ENCODE results near the gene ATP6V1E1.

The ATP6V1E1 gene

DNA sequence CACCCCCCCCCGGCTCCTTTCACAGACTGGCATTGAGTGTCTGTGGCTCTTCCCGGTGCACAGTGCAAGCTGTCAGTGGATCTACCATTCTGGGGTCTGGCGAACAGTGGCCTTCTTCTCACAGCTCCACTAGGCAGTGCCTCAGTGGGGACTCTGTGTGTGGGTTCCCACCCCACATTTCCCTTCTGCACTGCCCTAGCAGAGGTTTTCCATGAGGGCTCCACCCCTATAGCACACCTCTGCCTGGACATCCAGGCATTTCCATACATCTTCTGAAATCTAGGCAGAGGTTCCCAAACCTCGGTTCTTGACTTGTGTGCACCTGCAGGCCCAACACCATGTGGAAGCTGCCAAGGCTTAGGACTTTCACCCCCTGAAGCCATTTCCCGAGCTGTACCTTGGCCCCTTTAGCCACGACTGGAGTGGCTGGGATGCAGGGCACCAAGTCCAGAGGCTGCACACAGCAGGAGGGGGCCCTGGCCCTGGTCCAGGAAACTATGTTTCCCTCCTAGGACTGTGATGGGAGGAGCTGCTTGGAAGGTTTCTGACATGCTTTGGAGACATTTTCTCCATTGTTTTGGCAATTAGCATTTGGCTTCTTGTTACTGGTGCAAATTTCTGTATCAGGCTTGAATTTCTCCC, 36.0 kb upstream of the ATP6V1E1 start:
- no peaks in the 10 kb centered on the region for H3F3A ChIP-seq (ENCODE audit: insufficient read depth, low read length)
- H3K9ac ChIP-seq (ENCODE audit: low read length): no peak overlapping the region
- no peak overlapping the region for H3K27ac ChIP-seq (ENCODE audit: low read length)
- H3K9me3 ChIP-seq (replicated peaks; ENCODE audit: insufficient read depth, low read length): no peaks in the 10 kb centered on the region
- H3K4me1 ChIP-seq (ENCODE audit: low read length): no peaks in the 10 kb centered on the region
- H4K20me1 ChIP-seq (ENCODE audit: insufficient read depth, low read length): no peaks in the 10 kb centered on the region
- no peaks in the 10 kb centered on the region for H3K36me3 ChIP-seq (replicated peaks; ENCODE audit: insufficient read depth, low read length)
- no peak for DNase-seq
- H3K9me2 ChIP-seq (replicated peaks; ENCODE audit: insufficient read depth, low read length): no peaks in the 10 kb centered on the region
- H3K27me3 ChIP-seq (replicated peaks; ENCODE audit: insufficient read depth, low read length): no peaks in the 10 kb centered on the region
- TF ChIP-seq EZH2 (optimal IDR thresholded peaks at IDR 0.05; ENCODE audit: low read depth, low read length) (no peak), EZH2phosphoT487 (IDR thresholded peaks at IDR 0.05; ENCODE audit: low read length) (no peak)
- TF ChIP-seq, protein P1, sequence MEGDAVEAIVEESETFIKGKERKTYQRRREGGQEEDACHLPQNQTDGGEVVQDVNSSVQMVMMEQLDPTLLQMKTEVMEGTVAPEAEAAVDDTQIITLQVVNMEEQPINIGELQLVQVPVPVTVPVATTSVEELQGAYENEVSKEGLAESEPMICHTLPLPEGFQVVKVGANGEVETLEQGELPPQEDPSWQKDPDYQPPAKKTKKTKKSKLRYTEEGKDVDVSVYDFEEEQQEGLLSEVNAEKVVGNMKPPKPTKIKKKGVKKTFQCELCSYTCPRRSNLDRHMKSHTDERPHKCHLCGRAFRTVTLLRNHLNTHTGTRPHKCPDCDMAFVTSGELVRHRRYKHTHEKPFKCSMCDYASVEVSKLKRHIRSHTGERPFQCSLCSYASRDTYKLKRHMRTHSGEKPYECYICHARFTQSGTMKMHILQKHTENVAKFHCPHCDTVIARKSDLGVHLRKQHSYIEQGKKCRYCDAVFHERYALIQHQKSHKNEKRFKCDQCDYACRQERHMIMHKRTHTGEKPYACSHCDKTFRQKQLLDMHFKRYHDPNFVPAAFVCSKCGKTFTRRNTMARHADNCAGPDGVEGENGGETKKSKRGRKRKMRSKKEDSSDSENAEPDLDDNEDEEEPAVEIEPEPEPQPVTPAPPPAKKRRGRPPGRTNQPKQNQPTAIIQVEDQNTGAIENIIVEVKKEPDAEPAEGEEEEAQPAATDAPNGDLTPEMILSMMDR (IDR thresholded peaks at IDR 0.05; ENCODE audit: low read length): no peak
- no peak overlapping the region for H3K4me2 ChIP-seq (ENCODE audit: low read depth, low read length)
- no peak overlapping the region for H2AFZ ChIP-seq (ENCODE audit: low read length)
- H3K79me2 ChIP-seq (ENCODE audit: low read length): 0 out of 2 replicates have a peak, but pooled peaks cover 2% of the 10 kb centered on the region
- H3K4me3 ChIP-seq (ENCODE audit: low read length): no peak overlapping the region

DNA sequence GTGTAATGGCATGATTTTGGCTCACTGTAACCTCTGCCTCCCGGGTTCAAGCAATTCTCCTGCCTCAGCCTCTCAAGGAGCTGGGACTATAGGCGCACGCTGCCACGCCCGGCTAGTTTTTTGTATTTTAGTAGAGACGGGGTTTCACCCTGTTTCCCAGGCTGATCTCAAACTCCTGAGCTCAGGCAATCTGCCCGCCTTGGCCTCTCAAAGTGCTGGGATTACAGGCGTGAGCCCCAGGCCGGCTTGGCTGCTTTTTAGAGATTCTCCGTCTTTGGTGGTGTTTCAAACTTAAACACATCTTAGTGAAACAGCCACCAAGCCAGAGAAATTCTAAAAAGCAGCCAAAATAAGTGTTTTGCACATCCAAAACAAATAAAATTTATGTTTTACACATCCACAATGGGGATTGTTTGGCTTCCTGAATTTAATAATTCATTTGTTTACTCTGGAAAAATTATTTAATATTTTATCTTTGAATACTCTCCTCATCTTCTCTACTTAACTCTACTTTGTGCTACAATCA, 28.4 kb upstream of the ATP6V1E1 start:
- Histone ChIP-seq H3K36me3 (replicated peaks; ENCODE audit: insufficient read depth, low read length) (no peaks in the 10 kb centered on the region), H3K27me3 (replicated peaks; ENCODE audit: insufficient read depth, low read length) (no peaks in the 10 kb centered on the region), H3K4me1 (ENCODE audit: low read length) (no peaks in the 10 kb centered on the region), H3F3A (ENCODE audit: insufficient read depth, low read length) (no peaks in the 10 kb centered on the region), H3K4me3 (ENCODE audit: low read length) (no peak overlapping the region), H3K79me2 (ENCODE audit: low read length) (no peaks in the 10 kb centered on the region), H3K4me2 (ENCODE audit: low read depth, low read length) (no peak overlapping the region), H2AFZ (ENCODE audit: low read length) (no peak overlapping the region), H3K27ac (ENCODE audit: low read length) (no peak overlapping the region), H3K9ac (ENCODE audit: low read length) (no peak overlapping the region), H4K20me1 (ENCODE audit: insufficient read depth, low read length) (no peaks in the 10 kb centered on the region), H3K9me3 (replicated peaks; ENCODE audit: insufficient read depth, low read length) (no peaks in the 10 kb centered on the region), H3K9me2 (replicated peaks; ENCODE audit: insufficient read depth, low read length) (no peaks in the 10 kb centered on the region)
- TF ChIP-seq, protein P1 (IDR thresholded peaks at IDR 0.05; ENCODE audit: low read length): no peak
- TF ChIP-seq EZH2 (optimal IDR thresholded peaks at IDR 0.05; ENCODE audit: low read depth, low read length) (no peak), EZH2phosphoT487 (IDR thresholded peaks at IDR 0.05; ENCODE audit: low read length) (no peak)
- no peak for DNase-seq

DNA sequence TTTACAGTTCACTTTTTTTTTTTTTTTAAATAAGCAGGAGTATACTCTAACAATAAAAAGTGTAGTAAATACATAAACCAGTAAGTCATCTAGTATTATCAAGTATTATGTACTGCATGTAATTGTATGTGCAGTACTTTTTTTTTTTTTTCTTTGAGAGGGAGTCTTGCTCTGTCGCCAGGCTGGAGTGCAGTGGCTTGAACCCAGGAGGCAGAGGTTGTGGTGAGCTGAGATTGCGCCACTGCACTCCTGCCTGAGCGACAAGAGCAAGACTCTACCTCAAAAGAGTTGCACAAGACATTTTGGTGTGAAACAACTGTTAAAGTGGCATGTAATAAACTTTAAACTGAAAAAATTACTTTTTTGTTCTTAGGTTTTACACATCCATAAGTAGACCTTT, 26.7 kb upstream of the ATP6V1E1 start:
- TF ChIP-seq EZH2phosphoT487 (IDR thresholded peaks at IDR 0.05; ENCODE audit: low read length) (no peak), EZH2 (optimal IDR thresholded peaks at IDR 0.05; ENCODE audit: low read depth, low read length) (no peak)
- no peak overlapping the region for H3K9ac ChIP-seq (ENCODE audit: low read length)
- H4K20me1 ChIP-seq (ENCODE audit: insufficient read depth, low read length): no peaks in the 10 kb centered on the region
- H3K9me3 ChIP-seq (replicated peaks; ENCODE audit: insufficient read depth, low read length): no peaks in the 10 kb centered on the region
- no peaks in the 10 kb centered on the region for H3K9me2 ChIP-seq (replicated peaks; ENCODE audit: insufficient read depth, low read length)
- DNase-seq: no peak
- no peak overlapping the region for H2AFZ ChIP-seq (ENCODE audit: low read length)
- H3K4me1 ChIP-seq (ENCODE audit: low read length): no peaks in the 10 kb centered on the region
- no peaks in the 10 kb centered on the region for H3F3A ChIP-seq (ENCODE audit: insufficient read depth, low read length)
- H3K27me3 ChIP-seq (replicated peaks; ENCODE audit: insufficient read depth, low read length): no peaks in the 10 kb centered on the region
- H3K36me3 ChIP-seq (replicated peaks; ENCODE audit: insufficient read depth, low read length): no peaks in the 10 kb centered on the region
- H3K4me2 ChIP-seq (ENCODE audit: low read depth, low read length): no peak overlapping the region
- no peak overlapping the region for H3K27ac ChIP-seq (ENCODE audit: low read length)
- H3K79me2 ChIP-seq (ENCODE audit: low read length): no peaks in the 10 kb centered on the region
- H3K4me3 ChIP-seq (ENCODE audit: low read length): no peak overlapping the region

DNA sequence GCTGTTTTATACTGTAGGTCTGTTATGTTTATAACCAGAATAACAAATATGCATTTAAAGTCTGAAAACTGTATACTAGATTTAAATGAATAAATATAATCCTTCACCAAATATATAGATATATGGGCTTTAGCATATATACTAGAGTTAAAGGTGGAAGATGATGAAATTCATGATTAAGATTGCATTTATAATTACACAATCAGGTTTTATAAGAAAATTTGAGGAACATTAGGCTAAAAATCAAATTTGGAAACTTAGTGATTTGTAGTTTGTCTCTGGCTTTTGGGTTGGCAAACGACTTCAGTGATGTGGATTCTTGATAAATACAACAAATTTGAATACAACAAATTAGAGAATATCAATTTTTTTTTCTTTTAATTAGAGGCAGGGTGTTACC, 20.0 kb upstream of the ATP6V1E1 start:
- no peaks in the 10 kb centered on the region for H4K20me1 ChIP-seq (ENCODE audit: insufficient read depth, low read length)
- no peak for DNase-seq
- no peak overlapping the region for H2AFZ ChIP-seq (ENCODE audit: low read length)
- H3K9ac ChIP-seq (ENCODE audit: low read length): no peak overlapping the region
- H3K4me1 ChIP-seq (ENCODE audit: low read length): no peaks in the 10 kb centered on the region
- H3K36me3 ChIP-seq (replicated peaks; ENCODE audit: insufficient read depth, low read length): no peaks in the 10 kb centered on the region
- H3K79me2 ChIP-seq (ENCODE audit: low read length): 0 out of 2 replicates have a peak, but pooled peaks cover 3% of the 10 kb centered on the region
- H3K9me3 ChIP-seq (replicated peaks; ENCODE audit: insufficient read depth, low read length): no peaks in the 10 kb centered on the region
- H3K9me2 ChIP-seq (replicated peaks; ENCODE audit: insufficient read depth, low read length): no peaks in the 10 kb centered on the region
- H3K27me3 ChIP-seq (replicated peaks; ENCODE audit: insufficient read depth, low read length): no peaks in the 10 kb centered on the region
- no peak overlapping the region for H3K4me3 ChIP-seq (ENCODE audit: low read length)
- no peak overlapping the region for H3K4me2 ChIP-seq (ENCODE audit: low read depth, low read length)
- no peak overlapping the region for H3K27ac ChIP-seq (ENCODE audit: low read length)
- no peaks in the 10 kb centered on the region for H3F3A ChIP-seq (ENCODE audit: insufficient read depth, low read length)
- TF ChIP-seq EZH2 (optimal IDR thresholded peaks at IDR 0.05; ENCODE audit: low read depth, low read length) (no peak), EZH2phosphoT487 (IDR thresholded peaks at IDR 0.05; ENCODE audit: low read length) (no peak)
- TF ChIP-seq, protein P1 (IDR thresholded peaks at IDR 0.05; ENCODE audit: low read length): no peak

All from MM.1S (cell line).